Fibroblast of upper back skin (primary cell): ENCODE results near the gene IL25.
A peak's percentile ranks its signal among the peaks of the same experiment; 100 is the strongest.
"Not testable (repeated sequence)": the region's sequence is repeated elsewhere in the genome, so short reads cannot be mapped to it uniquely, and the experiment has no call there.

Experiments used
- DNase-seq: peaks from one replicate; pipeline ENCODE4 v3.0.0-alpha.2; 2013

Gene IL25

DNA sequence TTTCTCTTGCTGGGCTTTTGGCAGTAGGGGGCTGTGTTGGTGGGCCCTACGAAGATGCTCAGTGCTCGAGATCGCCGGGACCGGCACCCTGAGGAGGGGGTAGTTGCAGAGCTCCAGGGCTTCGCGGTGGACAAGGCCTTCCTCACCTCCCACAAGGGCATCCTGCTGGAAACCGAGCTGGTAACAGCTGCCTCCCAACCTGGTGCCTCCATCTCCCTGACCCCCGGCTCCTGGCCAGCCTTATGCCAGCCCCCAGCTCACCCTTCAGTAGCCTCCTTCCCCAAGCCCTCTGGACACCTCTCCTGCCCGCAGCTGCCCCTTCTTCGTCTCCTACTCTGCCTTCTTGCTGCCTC lies 4.6 kb downstream of the IL25 start:
- no peak for DNase-seq

DNA sequence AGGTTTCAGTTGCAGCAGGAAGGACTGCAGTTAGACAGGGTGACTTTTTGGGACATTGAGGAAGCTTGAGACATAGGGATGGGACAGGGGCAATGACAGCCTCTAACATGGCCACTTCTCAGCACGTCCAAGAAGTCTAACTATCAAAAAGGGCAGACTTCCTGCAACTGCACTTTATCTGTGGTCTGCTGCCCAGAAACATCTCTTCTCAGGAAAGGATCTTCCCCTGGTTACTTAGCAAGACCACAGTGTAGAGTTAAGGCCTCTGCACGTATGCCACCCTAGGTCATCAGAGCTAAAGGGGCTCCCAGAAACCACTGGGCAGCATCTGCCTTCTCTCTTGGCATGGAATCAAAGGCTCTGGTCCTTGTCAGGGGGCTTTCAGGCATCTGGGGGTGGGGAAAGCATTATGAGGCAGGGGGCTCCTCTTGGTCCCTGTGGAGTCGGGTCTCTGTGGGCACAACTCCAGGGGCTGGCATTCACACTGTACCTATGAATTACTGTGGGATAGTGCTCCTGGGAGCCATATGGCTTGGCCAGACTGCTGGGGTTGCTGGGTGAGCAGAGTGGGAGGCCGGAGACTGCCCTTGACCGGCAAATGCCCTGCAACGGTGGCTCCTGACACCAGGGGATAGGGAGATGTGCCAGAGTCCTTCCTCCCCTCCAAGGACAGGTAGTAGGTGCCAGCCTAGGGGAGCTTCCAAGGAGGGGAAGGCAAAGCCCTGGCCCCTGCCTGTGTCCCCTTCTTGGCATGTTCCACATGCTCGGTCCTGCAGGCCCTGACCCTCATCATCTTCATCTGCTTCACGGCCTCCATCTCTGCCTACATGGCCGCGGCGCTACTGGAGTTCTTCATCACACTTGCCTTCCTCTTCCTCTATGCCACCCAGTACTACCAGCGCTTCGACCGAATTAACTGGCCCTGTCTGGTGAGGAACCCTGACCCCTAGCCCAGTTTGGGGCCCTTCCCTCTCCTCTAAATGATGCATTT lies 5.3 kb downstream of the IL25 start:
- DNase-seq = no peak

- DNase-seq = no peak
Measured at GRCh38 chr14:23378612-23379220, 6.1 kb downstream of the IL25 start.

GRCh38 chr14:23379366-23380196 lies 7.0 kb downstream of the IL25 start:
- DNase-seq = peak; percentile 31

GRCh38 chr14:23380197-23380914 lies 7.7 kb downstream of the IL25 start:
- DNase-seq = no peak

GRCh38 chr14:23380976-23381375 lies 8.4 kb downstream of the IL25 start:
- DNase-seq = no peak

GRCh38 chr14:23381871-23382270 lies 9.3 kb downstream of the IL25 start:
- no peak for DNase-seq

GRCh38 chr14:23382276-23382675 lies 9.7 kb downstream of the IL25 start:
- DNase-seq = no peak

- no peak for DNase-seq
Measured at GRCh38 chr14:23382731-23383440, 10.3 kb downstream of the IL25 start.

DNA sequence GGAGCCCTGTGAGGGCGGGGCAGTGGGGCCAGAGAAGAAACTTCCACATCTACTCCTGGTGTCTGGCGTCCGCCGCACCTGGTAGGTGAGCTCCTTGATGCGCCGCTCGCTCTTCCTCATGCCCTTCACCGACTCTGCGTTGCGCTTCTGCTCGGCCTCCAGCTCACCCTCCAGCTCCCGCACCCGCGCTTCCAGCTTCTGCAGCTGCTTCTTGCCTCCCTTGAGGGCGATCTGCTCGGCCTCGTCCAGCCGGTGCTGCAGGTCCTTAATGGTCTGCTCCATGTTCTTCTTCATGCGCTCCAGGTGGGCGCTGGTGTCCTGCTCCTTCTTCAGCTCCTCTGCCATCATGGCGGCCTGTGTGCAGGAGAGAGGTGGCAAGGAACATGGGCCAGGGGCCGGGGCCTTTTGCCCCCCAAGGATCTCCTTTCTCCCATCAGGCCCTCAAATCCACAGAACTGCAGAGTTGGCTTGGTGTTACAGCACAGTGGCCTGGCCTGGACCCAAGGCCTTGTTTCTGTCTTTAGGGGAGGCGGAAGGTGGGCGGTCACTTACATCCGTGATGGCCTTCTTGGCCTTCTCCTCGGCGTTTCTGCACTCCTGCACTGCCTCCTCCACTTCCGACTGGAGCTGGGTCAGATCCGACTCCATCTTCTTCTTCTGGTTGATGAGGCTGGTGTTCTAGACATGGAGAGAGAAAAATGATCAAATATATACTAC lies 11.9 kb downstream of the IL25 start:
- no peak for DNase-seq

DNA sequence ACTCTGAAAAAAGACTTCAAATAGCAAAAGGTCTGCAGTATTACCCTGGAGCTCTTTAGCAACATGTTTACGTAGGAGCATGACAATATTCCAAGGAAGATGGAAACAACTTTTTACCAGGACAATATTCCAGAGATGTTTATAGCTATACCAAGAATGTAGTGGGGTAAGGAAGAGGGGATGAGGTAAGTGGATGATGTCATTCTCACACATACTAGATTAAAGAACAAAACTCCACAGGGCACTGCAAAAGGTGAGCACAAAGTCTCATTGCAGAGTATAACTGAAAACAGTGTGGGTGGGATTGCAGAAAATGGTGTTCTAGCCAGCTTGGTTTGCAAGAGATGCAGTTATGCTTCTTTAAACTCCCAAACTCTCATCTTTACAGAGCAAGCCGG lies 12.6 kb downstream of the IL25 start:
- no peak for DNase-seq

DNA sequence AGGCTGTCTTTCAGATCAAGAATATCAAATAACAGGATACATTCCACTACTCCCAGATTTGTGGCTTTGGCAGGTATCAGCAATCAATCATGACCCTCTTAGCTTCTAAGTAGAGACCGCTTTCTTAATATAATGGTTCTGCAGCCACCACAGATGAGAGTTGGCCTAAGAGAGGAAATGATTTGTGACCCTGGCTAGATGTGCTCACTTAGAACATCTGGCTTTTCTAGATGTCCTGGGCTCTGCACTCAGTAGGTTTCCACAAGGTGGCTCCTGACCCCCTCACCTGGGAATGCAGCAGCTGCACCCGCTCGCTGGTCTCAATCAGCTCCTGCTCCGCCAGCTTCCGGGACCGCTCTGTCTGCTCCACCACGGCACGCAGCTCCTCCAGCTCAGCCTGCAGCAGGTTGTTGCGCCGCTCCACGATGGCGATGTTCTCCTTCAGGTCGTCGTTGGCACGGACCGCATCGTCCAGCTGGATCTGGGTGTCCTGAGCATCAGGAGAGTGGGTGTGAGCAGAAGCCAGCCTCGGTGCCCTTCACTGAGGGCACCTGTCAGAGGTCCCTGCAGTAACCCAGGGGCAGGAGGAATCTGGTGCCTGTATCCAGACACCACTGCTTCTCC lies 13.1 kb downstream of the IL25 start:
- no peak for DNase-seq

DNA sequence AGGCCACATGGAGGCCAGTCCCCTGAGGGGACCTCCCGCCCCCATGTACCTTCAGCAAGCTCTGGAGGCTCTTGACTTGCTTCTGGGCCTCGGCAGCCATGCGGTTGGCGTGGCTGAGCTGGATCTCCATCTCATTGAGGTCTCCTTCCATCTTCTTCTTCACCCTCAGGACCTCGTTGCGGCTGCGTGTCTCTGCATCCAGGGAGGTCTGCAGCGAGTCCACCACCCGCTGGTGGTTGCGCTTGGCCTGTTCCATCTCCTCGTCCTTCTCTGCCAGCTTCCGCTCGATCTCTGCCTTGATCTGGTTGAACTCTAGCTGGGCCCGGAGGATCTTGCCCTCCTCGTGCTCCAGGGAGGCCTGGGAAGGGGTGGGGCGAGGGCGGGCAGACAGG lies 13.7 kb downstream of the IL25 start:
- not testable (repeated sequence) for DNase-seq

DNA sequence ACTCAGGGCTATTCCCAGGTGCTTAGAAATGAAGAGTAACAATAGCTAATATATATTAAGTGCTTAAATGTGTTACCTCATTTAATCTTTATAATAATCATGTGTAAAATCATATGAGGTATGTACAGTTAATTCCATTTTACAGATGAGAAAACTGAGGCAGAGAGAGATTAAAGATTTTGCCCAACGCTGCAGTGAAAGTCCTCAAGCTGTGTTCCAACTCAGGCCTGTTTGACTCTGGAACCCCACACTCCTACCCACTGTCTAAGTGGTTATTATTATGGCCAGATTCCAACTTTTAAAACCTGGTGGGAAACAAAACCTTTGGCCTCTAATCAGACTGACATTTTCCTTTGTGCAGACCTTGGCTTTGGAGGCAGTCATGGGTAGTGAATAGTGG lies 14.4 kb downstream of the IL25 start:
- DNase-seq = no peak

- no peak for DNase-seq
Measured at GRCh38 chr14:23387916-23388882, 15.6 kb downstream of the IL25 start.

GRCh38 chr14:23388996-23389395 lies 16.4 kb downstream of the IL25 start:
- no peak for DNase-seq

- DNase-seq = no peak
Measured at GRCh38 chr14:23389396-23389795, 16.8 kb downstream of the IL25 start.

- DNase-seq = not testable (repeated sequence)
Measured at GRCh38 chr14:23389871-23390270, 17.3 kb downstream of the IL25 start.

GRCh38 chr14:23392613-23393012 lies 20.0 kb downstream of the IL25 start:
- DNase-seq = no peak

DNA sequence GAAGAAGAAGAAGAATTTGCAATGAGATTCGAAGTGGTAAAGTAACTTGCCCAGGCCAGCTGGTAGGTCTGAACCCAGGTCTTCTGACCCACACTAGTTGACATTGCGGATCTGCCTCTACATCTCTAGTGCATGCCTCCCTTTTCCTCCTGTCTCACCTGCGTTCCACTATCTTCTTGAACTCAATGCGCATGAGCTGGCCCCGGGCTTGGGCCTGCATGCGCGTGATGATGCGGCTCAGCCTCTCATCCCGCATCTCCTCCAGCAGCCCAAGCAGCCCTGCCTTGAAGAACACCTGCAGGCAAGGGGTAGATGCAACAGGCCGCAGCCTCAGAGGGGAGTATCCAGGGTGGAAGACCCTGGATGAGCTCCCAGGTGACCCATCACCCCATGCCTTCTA lies 23.5 kb downstream of the IL25 start:
- DNase-seq = no peak
